ENCODE results near the gene ENTPD6.
"Not testable (repeated sequence)": the region's sequence is repeated elsewhere in the genome, so short reads cannot be mapped to it uniquely, and the experiment has no call there.

ENTPD6 gene

GRCh38 chr20:25179439-25180089 lies 15.9 kb upstream of the ENTPD6 start:
- Histone ChIP-seq H3K9me3 (ENCODE audit: severe bottlenecking) (peaks cover 19% of the 10 kb centered on the region), H3K36me3 (no peaks in the 10 kb centered on the region), H3K27me3 (ENCODE audit: insufficient read depth, low read depth, severe bottlenecking) (no peaks in the 10 kb centered on the region), H3K4me3 (ENCODE audit: low read depth, low read length) (no peak overlapping the region), H3K27ac (no peak overlapping the region)
- no peak for TF ChIP-seq CTCF (IDR thresholded peaks at IDR 0.05; ENCODE audit: low read depth, low read length)
- DNase-seq = no peak

DNA sequence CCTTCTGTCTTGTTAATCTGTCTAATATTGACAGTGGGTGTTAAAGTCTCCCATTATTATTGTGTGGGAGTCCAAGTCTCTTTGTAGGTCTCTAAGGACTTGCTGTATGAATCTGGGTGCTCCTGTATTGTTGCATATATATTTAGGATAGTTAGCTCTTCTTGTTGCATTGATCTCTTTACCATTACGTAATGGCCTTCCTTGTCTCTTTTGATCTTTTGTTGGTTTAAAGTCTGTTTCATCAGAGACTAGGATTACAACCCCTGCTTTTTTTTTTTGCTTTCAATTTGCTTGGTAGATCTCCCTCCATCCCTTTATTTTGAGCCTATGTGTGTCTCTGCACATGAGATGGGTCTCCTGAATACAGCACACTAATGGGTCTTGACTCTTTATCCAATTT lies 11.1 kb upstream of the ENTPD6 start:
- not testable (repeated sequence) for H3K36me3 ChIP-seq; H3K4me3 ChIP-seq (ENCODE audit: low read depth, low read length); H3K27me3 ChIP-seq (ENCODE audit: insufficient read depth, low read depth, severe bottlenecking); DNase-seq; H3K27ac ChIP-seq
- peaks cover 36% of the 10 kb centered on the region for H3K9me3 ChIP-seq (ENCODE audit: severe bottlenecking)

GRCh38 chr20:25187220-25187619 lies 8.3 kb upstream of the ENTPD6 start:
- no peak for TF ChIP-seq CTCF (IDR thresholded peaks at IDR 0.05; ENCODE audit: low read depth, low read length)
- Histone ChIP-seq H3K27ac (no peak overlapping the region), H3K36me3 (no peaks in the 10 kb centered on the region), H3K27me3 (ENCODE audit: insufficient read depth, low read depth, severe bottlenecking) (peaks cover 4% of the 10 kb centered on the region), H3K9me3 (ENCODE audit: severe bottlenecking) (peaks cover 33% of the 10 kb centered on the region), H3K4me3 (ENCODE audit: low read depth, low read length) (no peak overlapping the region)
- DNase-seq = no peak

DNA sequence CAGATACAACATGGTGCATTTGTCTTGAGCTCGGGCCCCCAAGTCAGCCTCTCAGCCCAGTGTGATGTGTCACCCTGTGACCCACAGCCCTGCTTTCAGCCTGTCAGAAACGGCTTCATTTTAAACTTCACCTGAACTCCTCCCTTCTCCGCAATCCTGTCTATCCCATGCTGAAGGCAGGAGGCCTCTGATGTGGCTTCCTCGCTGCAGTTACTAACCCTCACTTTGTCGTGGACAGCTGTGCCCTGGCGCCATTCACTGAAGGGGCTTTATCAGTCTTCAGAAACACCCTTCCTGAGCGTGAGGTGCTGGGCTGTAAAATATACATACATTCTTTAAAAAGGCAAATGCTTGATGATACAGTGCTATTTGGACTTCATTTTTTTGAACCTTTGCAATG lies 7.9 kb upstream of the ENTPD6 start:
- Histone ChIP-seq H3K4me3 (ENCODE audit: low read depth, low read length) (no peak overlapping the region), H3K27me3 (ENCODE audit: insufficient read depth, low read depth, severe bottlenecking) (peaks cover 4% of the 10 kb centered on the region), H3K36me3 (no peaks in the 10 kb centered on the region), H3K27ac (no peak overlapping the region), H3K9me3 (ENCODE audit: severe bottlenecking) (peaks cover 31% of the 10 kb centered on the region)
- no peak for TF ChIP-seq CTCF (IDR thresholded peaks at IDR 0.05; ENCODE audit: low read depth, low read length)
- DNase-seq = no peak

- Histone ChIP-seq H3K36me3 (no peaks in the 10 kb centered on the region), H3K27ac (no peak overlapping the region), H3K4me3 (ENCODE audit: low read depth, low read length) (no peak overlapping the region), H3K27me3 (ENCODE audit: insufficient read depth, low read depth, severe bottlenecking) (peaks cover 4% of the 10 kb centered on the region), H3K9me3 (ENCODE audit: severe bottlenecking) (peaks cover 25% of the 10 kb centered on the region)
- no peak for DNase-seq
- TF ChIP-seq CTCF (IDR thresholded peaks at IDR 0.05; ENCODE audit: low read depth, low read length) = no peak
Observed at GRCh38 chr20:25188218-25188617, 7.3 kb upstream of the ENTPD6 start.

GRCh38 chr20:25191051-25191450 lies 4.5 kb upstream of the ENTPD6 start:
- peaks cover 12% of the 10 kb centered on the region for H3K9me3 ChIP-seq (ENCODE audit: severe bottlenecking)
- no peak for TF ChIP-seq CTCF (IDR thresholded peaks at IDR 0.05; ENCODE audit: low read depth, low read length)
- no peak overlapping the region for H3K27ac ChIP-seq
- DNase-seq = no peak
- H3K36me3 ChIP-seq = no peaks in the 10 kb centered on the region
- no peaks in the 10 kb centered on the region for H3K27me3 ChIP-seq (ENCODE audit: insufficient read depth, low read depth, severe bottlenecking)
- H3K4me3 ChIP-seq (ENCODE audit: low read depth, low read length) = no peak overlapping the region

All from WERI-Rb-1 (cell line).